HEK293 (cell line): ENCODE measurements around the gene RMC1.

Source experiments
- AEBP2 ChIP-seq: fragments of 450-650 bp; formaldehyde crosslinking; IDR thresholded peaks from 2 replicates; pipeline ENCODE4 v1.5.1; 2016; ENCODE audit warnings: missing biosample characterization, missing genetic modification characterization, borderline replicate concordance
- BCL11B ChIP-seq: fragments of 450-650 bp; formaldehyde crosslinking; IDR thresholded peaks from 2 replicates; pipeline ENCODE4 v1.5.1; 2016; ENCODE audit warnings: low read depth, missing biosample characterization, missing genetic modification characterization
- GLIS1 ChIP-seq: fragments of 450-650 bp; formaldehyde crosslinking; IDR thresholded peaks from 2 replicates; pipeline ENCODE4 v1.5.1; 2016; ENCODE audit warnings: missing biosample characterization, missing genetic modification characterization
- HOXC10 ChIP-seq: sonication (generic); formaldehyde crosslinking; IDR thresholded peaks from 2 replicates; pipeline ENCODE4 v1.8.1; 2023; ENCODE audit warnings: mild to moderate bottlenecking, missing genetic modification reagents
- IKZF3 ChIP-seq: fragments of 450-650 bp; IDR thresholded peaks from 2 replicates; pipeline ENCODE4 v1.5.0; 2018; ENCODE audit warnings: missing biosample characterization, mild to moderate bottlenecking, missing genetic modification characterization, moderate library complexity
- KLF16 ChIP-seq: fragments of 450-650 bp; formaldehyde crosslinking; IDR thresholded peaks from 2 replicates; pipeline ENCODE4 v1.5.1; 2017; ENCODE audit warnings: missing biosample characterization, missing genetic modification characterization
- KLF9 ChIP-seq: fragments of 450-650 bp; formaldehyde crosslinking; IDR thresholded peaks from 2 replicates; pipeline ENCODE4 v1.5.1; 2016; ENCODE audit warnings: missing biosample characterization, missing genetic modification characterization, low read depth
- SETDB1 ChIP-seq: IDR thresholded peaks from one replicate; pipeline ENCODE4 v1.6.1; 2017; ENCODE audit warnings: mild to moderate bottlenecking, low read length, moderate library complexity, mixed read lengths; ENCODE audit not compliant: insufficient read length
- SP2 ChIP-seq: fragments of 450-650 bp; formaldehyde crosslinking; IDR thresholded peaks from 2 replicates; pipeline ENCODE4 v1.5.1; 2016; ENCODE audit warnings: missing biosample characterization, missing genetic modification characterization
- TRIM28 ChIP-seq: IDR thresholded peaks from 2 replicates; pipeline ENCODE4 v1.6.1; 2011; ENCODE audit warnings: low read length, control low read depth, borderline replicate concordance
- ZBTB17 ChIP-seq: fragments of 450-650 bp; formaldehyde crosslinking; IDR thresholded peaks from 2 replicates; pipeline ENCODE4 v1.5.1; 2016; ENCODE audit warnings: missing biosample characterization, missing genetic modification characterization
- ZBTB48 ChIP-seq: fragments of 450-650 bp; formaldehyde crosslinking; IDR thresholded peaks from 2 replicates; pipeline ENCODE4 v1.5.1; 2016; ENCODE audit warnings: missing biosample characterization, missing genetic modification characterization
- ZNF175 ChIP-seq: fragments of 450-650 bp; formaldehyde crosslinking; IDR thresholded peaks from 2 replicates; pipeline ENCODE4 v1.5.1; 2016; ENCODE audit warnings: missing biosample characterization, missing genetic modification characterization
- ZNF184 ChIP-seq: fragments of 450-650 bp; IDR thresholded peaks from 2 replicates; pipeline ENCODE4 v1.5.1; 2018; ENCODE audit warnings: missing biosample characterization, mild to moderate bottlenecking, missing genetic modification characterization
- ZNF37A ChIP-seq: fragments of 450-650 bp; IDR thresholded peaks from 2 replicates; pipeline ENCODE4 v1.5.1; 2018; ENCODE audit warnings: missing biosample characterization, missing genetic modification characterization
- ZNF394 ChIP-seq: fragments of 450-650 bp; formaldehyde crosslinking; IDR thresholded peaks from 2 replicates; pipeline ENCODE4 v1.5.1; 2016; ENCODE audit warnings: missing biosample characterization, missing genetic modification characterization, mild to moderate bottlenecking, moderate library complexity, borderline replicate concordance
- ZNF416 ChIP-seq: fragments of 450-650 bp; formaldehyde crosslinking; IDR thresholded peaks from 2 replicates; pipeline ENCODE4 v1.5.1; 2016; ENCODE audit warnings: missing biosample characterization, missing genetic modification characterization
- ZNF530 ChIP-seq: fragments of 450-650 bp; formaldehyde crosslinking; IDR thresholded peaks from 2 replicates; pipeline ENCODE4 v1.5.1; 2016; ENCODE audit warnings: low read depth, missing biosample characterization, missing genetic modification characterization
- ZNF549 ChIP-seq: fragments of 450-650 bp; IDR thresholded peaks from 2 replicates; pipeline ENCODE4 v1.5.1; 2018; ENCODE audit warnings: missing biosample characterization, missing genetic modification characterization, mild to moderate bottlenecking, inconsistent platforms, moderate library complexity
- ZNF561 ChIP-seq: fragments of 450-650 bp; IDR thresholded peaks from 2 replicates; pipeline ENCODE4 v1.5.1; 2018; ENCODE audit warnings: missing biosample characterization, missing genetic modification characterization, borderline replicate concordance
- ZNF600 ChIP-seq: fragments of 450-650 bp; formaldehyde crosslinking; IDR thresholded peaks from 2 replicates; pipeline ENCODE4 v1.5.1; 2016; ENCODE audit warnings: missing biosample characterization, missing genetic modification characterization
- ZNF660 ChIP-seq: fragments of 450-650 bp; IDR thresholded peaks from 2 replicates; pipeline ENCODE4 v1.5.1; 2018; ENCODE audit warnings: missing biosample characterization, mild to moderate bottlenecking, missing genetic modification characterization
- ZNF747 ChIP-seq: fragments of 450-650 bp; formaldehyde crosslinking; IDR thresholded peaks from 2 replicates; pipeline ENCODE4 v1.5.1; 2016; ENCODE audit warnings: missing biosample characterization, missing genetic modification characterization
- ZNF76 ChIP-seq: fragments of 450-650 bp; formaldehyde crosslinking; IDR thresholded peaks from 2 replicates; pipeline ENCODE4; 2016; ENCODE audit warnings: low read depth, missing biosample characterization, missing genetic modification characterization, borderline replicate concordance
- ZNF768 ChIP-seq: fragments of 450-650 bp; formaldehyde crosslinking; IDR thresholded peaks from 2 replicates; pipeline ENCODE4 v1.5.1; 2018; ENCODE audit warnings: missing biosample characterization, mild to moderate bottlenecking, missing genetic modification characterization
- ZNF777 ChIP-seq: fragments of 450-650 bp; formaldehyde crosslinking; IDR thresholded peaks from 2 replicates; pipeline ENCODE4 v1.5.1; 2017; ENCODE audit warnings: missing biosample characterization, missing genetic modification characterization, borderline replicate concordance
- ZNF785 ChIP-seq: fragments of 450-650 bp; formaldehyde crosslinking; IDR thresholded peaks from 2 replicates; pipeline ENCODE4 v1.5.1; 2016; ENCODE audit warnings: missing biosample characterization, missing genetic modification characterization
- ZNF843 ChIP-seq: fragments of 450-650 bp; formaldehyde crosslinking; IDR thresholded peaks from 2 replicates; pipeline ENCODE4 v1.5.1; 2016; ENCODE audit warnings: missing biosample characterization, missing genetic modification characterization
- TF ChIP-seq, protein P1 (sequence below): fragments of 450-650 bp; formaldehyde crosslinking; conservative IDR thresholded peaks from 2 replicates; pipeline ENCODE4 v1.5.1; 2016; ENCODE audit warnings: low read depth, missing biosample characterization, missing genetic modification characterization
- TF ChIP-seq, protein P2 (sequence below): fragments of 450-650 bp; formaldehyde crosslinking; optimal IDR thresholded peaks from 2 replicates; pipeline ENCODE3; 2016; ENCODE audit warnings: missing biosample characterization, mild to moderate bottlenecking, missing genetic modification characterization
- TF ChIP-seq, protein P3 (sequence below): fragments of 450-650 bp; formaldehyde crosslinking; IDR thresholded peaks from 2 replicates; pipeline ENCODE4 v1.5.1; 2016; ENCODE audit warnings: missing biosample characterization, missing genetic modification characterization

The RMC1 gene

DNA sequence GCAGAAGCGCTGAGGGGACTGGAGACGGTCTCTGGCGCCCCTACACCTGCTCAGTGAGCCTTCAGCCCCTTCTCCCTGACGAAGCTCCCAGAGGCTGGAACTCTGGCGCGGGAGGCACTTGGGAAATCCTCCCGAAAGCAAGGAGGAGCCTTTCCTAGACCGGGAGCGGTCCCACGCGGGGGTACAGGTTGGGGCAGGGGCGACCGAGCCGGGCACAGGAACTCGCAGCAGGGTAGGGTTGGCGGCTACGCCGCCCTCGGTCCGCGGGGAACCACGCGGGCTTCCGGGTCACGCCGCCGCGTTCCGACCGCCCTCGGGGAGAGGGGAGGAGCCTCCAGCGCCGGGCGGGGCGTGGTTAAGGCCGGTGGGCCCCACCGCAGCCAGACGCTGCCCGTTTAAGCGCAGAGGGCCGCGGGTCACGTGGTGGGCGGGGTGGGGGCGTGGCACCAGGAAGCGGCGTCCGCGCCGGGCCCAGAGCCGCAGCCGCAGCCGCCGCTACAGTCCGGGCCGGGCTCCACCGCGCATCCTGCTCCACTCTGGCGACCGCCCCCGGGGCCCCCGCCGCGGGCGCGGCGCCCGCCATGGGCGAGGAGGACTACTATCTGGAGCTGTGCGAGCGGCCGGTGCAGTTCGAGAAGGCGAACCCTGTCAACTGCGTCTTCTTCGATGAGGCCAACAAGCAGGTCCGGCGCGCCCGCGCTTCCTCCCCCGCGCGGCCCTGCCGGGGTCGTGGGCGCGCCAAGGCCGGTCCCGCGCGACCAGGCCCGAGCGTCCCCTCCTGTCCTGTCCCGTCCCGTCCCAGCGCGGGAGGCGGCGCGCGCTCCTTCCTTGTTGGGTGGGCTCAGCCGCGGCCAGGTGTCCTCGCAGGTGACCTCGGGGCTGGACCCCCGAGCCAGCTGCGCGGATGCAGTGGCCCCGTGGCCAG lies at the start of gene RMC1 (continued):
- TF ChIP-seq, protein P1, sequence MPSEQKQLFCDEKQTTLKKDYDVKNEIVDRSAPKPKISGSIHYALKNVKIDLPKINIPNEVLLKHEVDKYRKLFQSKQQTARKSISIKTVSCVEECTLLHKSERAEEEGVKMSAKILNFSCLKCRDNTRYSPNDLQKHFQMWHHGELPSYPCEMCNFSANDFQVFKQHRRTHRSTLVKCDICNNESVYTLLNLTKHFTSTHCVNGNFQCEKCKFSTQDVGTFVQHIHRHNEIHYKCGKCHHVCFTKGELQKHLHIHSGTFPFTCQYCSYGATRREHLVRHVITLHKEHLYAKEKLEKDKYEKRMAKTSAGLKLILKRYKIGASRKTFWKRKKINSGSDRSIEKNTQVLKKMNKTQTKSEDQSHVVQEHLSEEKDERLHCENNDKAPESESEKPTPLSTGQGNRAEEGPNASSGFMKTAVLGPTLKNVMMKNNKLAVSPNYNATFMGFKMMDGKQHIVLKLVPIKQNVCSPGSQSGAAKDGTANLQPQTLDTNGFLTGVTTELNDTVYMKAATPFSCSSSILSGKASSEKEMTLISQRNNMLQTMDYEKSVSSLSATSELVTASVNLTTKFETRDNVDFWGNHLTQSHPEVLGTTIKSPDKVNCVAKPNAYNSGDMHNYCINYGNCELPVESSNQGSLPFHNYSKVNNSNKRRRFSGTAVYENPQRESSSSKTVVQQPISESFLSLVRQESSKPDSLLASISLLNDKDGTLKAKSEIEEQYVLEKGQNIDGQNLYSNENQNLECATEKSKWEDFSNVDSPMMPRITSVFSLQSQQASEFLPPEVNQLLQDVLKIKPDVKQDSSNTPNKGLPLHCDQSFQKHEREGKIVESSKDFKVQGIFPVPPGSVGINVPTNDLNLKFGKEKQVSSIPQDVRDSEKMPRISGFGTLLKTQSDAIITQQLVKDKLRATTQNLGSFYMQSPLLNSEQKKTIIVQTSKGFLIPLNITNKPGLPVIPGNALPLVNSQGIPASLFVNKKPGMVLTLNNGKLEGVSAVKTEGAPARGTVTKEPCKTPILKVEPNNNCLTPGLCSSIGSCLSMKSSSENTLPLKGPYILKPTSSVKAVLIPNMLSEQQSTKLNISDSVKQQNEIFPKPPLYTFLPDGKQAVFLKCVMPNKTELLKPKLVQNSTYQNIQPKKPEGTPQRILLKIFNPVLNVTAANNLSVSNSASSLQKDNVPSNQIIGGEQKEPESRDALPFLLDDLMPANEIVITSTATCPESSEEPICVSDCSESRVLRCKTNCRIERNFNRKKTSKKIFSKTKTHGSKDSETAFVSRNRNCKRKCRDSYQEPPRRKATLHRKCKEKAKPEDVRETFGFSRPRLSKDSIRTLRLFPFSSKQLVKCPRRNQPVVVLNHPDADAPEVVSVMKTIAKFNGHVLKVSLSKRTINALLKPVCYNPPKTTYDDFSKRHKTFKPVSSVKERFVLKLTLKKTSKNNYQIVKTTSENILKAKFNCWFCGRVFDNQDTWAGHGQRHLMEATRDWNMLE = 0 out of 2 replicates have a peak, but pooled peaks have one; percentile 23
- no peak; the same call in 1 of the 2 replicates for TF ChIP-seq ZNF76 (tag by site-specific recombination)
- TF ChIP-seq ZNF394 = no peak
- TF ChIP-seq ZNF600 = peak; percentile 48; the same call in 1 of the 2 replicates
- TF ChIP-seq ZNF768 (tag by site-specific recombination) = no peak
- TF ChIP-seq TRIM28 = no peak
- no peak for TF ChIP-seq ZNF37A (tag by site-specific recombination)
- TF ChIP-seq, protein P2, sequence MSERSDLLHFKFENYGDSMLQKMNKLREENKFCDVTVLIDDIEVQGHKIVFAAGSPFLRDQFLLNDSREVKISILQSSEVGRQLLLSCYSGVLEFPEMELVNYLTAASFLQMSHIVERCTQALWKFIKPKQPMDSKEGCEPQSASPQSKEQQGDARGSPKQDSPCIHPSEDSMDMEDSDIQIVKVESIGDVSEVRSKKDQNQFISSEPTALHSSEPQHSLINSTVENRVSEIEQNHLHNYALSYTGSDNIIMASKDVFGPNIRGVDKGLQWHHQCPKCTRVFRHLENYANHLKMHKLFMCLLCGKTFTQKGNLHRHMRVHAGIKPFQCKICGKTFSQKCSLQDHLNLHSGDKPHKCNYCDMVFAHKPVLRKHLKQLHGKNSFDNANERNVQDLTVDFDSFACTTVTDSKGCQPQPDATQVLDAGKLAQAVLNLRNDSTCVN (tag by site-specific recombination) = peak; percentile 82
- no peak for TF ChIP-seq ZNF785 (tag by site-specific recombination)
- TF ChIP-seq, protein P3, sequence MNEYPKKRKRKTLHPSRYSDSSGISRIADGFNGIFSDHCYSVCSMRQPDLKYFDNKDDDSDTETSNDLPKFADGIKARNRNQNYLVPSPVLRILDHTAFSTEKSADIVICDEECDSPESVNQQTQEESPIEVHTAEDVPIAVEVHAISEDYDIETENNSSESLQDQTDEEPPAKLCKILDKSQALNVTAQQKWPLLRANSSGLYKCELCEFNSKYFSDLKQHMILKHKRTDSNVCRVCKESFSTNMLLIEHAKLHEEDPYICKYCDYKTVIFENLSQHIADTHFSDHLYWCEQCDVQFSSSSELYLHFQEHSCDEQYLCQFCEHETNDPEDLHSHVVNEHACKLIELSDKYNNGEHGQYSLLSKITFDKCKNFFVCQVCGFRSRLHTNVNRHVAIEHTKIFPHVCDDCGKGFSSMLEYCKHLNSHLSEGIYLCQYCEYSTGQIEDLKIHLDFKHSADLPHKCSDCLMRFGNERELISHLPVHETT (tag by site-specific recombination) = no peak
- TF ChIP-seq ZBTB48 (tag by site-specific recombination) = peak; percentile 85; the same call in 1 of the 2 replicates
- 0 out of 2 replicates have a peak, but pooled peaks have one; percentile 59 for TF ChIP-seq HOXC10 (CRISPR knock-in tag)
- TF ChIP-seq KLF16 (tag by site-specific recombination) = peak; percentile 53
- TF ChIP-seq ZNF561 (tag by site-specific recombination) = peak; percentile 61; the same call in 1 of the 2 replicates
- TF ChIP-seq ZNF549 (tag by site-specific recombination) = no peak
- no peak for TF ChIP-seq ZNF843 (tag by site-specific recombination)
- TF ChIP-seq ZBTB17 = peak; percentile 26; the same call in 1 of the 2 replicates
- no peak for TF ChIP-seq SETDB1
- TF ChIP-seq ZNF184 = no peak
- no peak for TF ChIP-seq AEBP2 (tag by site-specific recombination)
- TF ChIP-seq ZNF660 (tag by site-specific recombination) = no peak
- no peak for TF ChIP-seq ZNF747 (tag by site-specific recombination)
- TF ChIP-seq KLF9 = peak; percentile 98
- no peak for TF ChIP-seq BCL11B (tag by site-specific recombination)
- peak; percentile 65 for TF ChIP-seq GLIS1 (tag by site-specific recombination)
- peak; percentile 68 for TF ChIP-seq SP2 (tag by site-specific recombination)
- peak; percentile 73; the same call in 1 of the 2 replicates for TF ChIP-seq ZNF777 (tag by site-specific recombination)
- TF ChIP-seq ZNF530 (tag by site-specific recombination) = no peak
- TF ChIP-seq IKZF3 = peak; percentile 54; the same call in 1 of the 2 replicates
- TF ChIP-seq ZNF175 (tag by site-specific recombination) = no peak
- TF ChIP-seq ZNF416 = no peak
